Stimulated activated CD4-positive, alpha-beta T cell treated with anti-CD3 and anti-CD28 coated beads, Interleukin-15, amount 100 ng/mL, for 1 hour (primary cell): ENCODE results near the gene PLEKHB2.
"Not testable (repeated sequence)": the region's sequence is repeated elsewhere in the genome, so short reads cannot be mapped to it uniquely, and the experiment has no call there.

Source experiments
- DNase-seq, 2 donors: peaks; one replicate each; pipeline ENCODE4 v3.0.0-alpha.2; 2020; ENCODE audit warnings: low read depth in 1 of 2, low spot score in 1 of 2

Gene PLEKHB2

DNA sequence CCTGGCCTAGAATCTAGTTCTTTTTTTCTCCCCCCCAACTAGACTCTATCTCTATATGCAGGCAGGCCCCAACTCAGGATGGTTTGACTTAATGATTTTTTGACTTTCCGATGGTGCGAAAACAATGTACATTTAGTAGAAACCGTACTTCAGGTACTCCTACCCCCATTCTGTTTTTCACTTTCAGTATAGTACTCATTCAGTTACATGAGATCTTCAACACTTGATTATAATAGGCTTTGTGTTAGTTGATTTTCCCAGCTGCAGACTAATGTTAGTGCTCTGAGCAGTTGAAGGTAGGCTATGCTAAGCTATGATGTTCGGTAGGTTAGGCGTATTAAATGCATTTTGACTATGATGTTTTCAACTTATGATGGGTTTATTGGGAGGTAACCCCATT, 37.7 kb downstream of the PLEKHB2 start:
- no peak for DNase-seq

- DNase-seq = no peak
Measured at GRCh38 chr2:131143803-131144202, 38.7 kb downstream of the PLEKHB2 start.

- DNase-seq = no peak
Measured at GRCh38 chr2:131145040-131145439, 39.9 kb downstream of the PLEKHB2 start.

DNA sequence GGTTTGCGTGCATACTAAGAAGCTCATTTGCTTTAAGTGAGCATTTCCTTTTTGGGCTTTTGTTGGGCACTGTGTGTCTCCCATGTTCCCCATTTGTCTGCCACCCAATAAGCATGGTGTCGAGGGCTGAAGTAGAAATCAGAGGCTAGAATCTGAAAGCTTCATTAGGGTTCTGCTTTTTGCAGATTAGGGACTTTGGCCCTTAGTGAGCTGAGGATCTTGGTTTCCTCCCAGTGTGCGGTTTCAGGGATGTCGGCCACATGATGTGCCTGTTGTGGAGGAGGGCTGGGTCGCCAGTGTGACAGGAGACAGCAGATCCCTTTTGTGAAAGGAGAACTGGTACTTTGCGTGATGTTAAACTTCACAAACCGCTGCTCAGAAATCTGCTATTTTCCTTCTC, 41.1 kb downstream of the PLEKHB2 start:
- DNase-seq = no peak

DNA sequence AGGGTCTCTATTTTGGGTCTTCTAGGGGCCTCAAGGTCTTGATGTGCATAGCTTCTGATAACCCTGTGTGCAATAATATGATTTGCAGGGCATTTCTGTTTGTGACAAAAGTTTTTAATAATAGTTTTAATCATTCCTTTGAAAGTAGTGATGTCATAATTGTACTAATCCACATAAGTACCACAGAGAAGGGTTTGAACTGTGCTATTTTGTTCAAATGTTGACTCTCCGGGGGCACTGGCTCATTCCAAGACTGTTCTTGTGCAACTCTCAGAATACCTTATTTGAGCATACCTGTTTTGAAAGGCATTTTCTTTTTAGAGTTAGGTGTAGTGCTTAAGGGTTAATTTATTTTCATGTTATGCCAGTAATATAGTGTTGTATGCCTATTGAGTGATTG, 41.6 kb downstream of the PLEKHB2 start:
- DNase-seq = no peak

DNA sequence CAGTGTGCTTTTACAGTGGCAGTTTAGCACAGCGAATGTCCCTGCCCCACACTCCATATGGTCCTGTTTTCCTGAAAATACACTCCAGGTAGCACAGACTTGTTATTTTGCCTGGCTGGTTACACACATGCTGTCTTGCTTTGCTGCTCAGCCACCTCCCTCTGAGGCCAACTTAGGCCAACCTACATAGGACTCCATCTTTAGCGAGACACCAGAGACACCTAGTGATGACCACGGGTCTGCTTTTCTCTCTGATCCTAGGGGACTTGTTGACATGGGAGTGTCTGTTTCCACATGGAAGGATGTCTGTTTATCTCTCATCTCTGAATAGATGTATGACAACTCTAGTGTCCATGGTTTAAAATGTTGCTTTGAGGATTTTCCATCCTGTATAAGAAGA, 43.3 kb downstream of the PLEKHB2 start:
- no peak for DNase-seq

GRCh38 chr2:131150109-131150508, 45.0 kb downstream of the PLEKHB2 start:
- not testable (repeated sequence) for DNase-seq

DNA sequence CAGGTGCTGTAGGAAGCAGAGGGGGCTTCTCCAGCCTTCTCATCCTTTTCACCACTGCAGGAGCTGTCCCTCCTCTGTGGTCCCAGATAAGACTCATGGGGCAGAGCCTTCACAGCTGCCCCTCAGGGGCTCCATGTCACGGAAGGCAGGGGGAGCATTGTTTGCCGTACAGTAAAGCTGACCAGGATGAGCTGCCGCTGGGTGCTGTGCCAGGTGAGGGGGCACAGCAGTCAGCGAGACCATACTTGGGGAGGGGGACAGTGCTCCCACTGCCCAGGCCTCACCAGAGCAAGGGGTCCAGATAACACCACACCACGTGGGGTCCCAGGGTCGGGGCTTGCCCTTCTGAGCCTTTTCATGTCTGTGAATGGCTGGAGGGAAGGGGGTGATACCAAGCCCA, 46.3 kb downstream of the PLEKHB2 start:
- DNase-seq = no peak

GRCh38 chr2:131152074-131152473, 46.9 kb downstream of the PLEKHB2 start:
- DNase-seq = no peak

DNA sequence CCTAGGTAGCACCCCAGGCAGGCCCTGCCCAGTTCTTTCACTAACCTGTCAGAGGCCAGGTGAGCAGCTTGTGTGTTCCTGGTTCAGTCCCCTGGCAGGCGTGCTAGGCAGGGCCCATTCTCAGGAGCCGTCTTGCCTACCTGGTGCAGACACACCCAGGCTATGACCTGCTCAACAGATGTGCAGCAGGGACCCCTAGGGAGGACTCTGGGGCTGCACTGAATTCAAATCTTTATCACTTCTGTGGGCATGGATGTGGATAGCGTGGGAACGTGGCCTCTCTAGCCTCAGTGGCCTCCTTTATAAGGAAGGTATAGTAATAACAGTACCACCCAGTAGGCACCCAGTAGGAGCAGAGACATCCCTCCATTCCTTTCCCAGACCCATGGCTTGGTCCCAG, 48.4 kb downstream of the PLEKHB2 start:
- no peak for DNase-seq

DNA sequence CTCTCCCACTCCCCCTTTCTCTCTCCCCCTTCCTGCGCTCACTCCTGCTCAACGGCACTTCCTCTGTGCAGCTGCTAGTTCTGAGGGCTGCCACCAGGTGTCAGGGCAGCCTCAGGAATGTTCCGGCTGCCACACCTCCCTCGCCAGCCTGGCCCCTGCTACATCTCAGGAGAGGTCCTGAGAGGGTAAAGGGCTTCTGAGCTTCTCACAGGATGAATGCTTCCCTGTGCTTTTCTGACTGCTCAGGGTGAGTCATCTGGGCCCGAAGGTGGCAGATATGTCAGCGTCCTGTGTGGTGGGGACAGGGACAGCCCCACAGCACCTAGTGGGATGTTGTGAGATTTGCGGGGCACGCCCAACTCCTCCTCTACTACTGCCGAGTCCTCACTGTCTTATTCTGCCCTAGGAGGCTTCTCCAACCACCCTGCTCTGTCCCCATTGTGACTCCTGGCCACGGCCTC, 49.0 kb downstream of the PLEKHB2 start:
- peak; percentile 27 to 61 for DNase-seq

- no peak for DNase-seq
Measured at GRCh38 chr2:131154647-131155046, 49.5 kb downstream of the PLEKHB2 start.

DNA sequence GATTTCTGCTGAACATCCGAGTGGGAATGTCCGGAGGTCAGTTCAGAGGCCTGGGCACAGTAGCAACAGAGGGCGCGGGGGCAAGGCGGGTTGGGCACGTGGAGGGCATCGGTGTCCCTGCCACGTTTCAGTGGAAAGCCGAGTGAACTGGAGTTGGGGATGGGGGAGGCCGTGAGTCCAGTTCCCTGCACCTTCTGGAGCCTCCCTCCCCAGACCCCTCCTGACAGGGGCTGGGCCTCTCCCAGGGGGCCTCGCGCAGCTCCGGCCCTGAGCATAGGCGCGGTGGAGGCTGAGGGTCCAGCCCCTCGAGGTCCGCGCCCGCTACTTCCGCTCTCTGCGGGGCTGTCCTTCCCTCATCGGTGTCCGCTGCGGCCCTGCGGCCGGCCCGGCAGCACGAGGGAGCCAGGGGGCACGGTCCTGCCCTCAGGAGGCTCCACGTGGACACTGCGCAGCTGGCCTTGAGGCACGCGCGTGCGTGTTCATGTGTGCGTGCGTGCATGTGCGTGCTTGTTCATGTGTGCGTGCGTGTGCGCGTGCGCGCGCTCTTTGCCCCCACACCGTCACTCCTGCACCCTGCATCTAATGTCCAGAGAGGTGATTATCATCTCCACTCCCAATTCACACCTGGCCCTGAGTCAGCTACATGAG, 50.2 kb downstream of the PLEKHB2 start:
- no peak for DNase-seq

- no peak for DNase-seq
Measured at GRCh38 chr2:131156452-131157149, 51.5 kb downstream of the PLEKHB2 start.

GRCh38 chr2:131165562-131165961, 60.4 kb downstream of the PLEKHB2 start:
- not testable (repeated sequence) for DNase-seq

DNA sequence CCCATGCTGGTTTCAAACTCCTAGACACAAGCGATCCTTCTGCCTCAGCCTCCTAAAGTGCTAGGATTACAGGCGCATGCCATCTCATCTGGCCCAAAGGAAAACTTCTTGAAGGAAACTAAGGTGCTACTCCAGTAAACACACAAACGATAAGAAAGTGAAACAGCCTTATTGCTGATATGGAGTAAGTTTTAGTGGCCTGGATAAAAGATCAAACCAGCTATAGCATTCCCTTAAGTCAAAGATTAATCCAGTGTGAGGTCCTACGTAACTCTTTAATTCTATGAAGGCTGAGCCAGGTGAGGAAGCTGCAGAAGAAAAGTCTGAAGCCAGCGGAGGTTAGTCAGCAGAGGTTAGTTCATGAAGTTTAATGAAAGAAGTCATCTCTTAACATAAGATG, 63.4 kb downstream of the PLEKHB2 start:
- no peak for DNase-seq

DNA sequence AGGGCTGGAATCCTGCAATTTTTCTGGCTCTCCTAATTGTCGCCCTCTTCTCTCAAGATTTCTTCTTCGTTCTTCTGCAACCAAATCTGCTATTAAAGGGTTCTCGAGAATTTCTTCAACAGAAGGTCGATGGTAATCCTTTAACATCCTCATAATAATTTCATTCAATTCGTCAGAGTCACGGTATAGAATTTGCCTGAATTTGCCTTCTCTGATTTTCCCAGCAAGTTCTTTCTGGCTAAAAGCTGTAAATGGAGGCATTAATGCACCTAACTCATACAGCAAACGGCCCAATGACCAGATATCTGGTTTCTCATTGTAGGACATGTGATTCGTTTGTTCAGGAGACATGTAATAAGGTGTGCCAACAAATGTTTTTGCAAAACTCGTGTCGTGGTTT, 72.9 kb downstream of the PLEKHB2 start:
- DNase-seq = not testable (repeated sequence)

GRCh38 chr2:131178721-131179418, 73.7 kb downstream of the PLEKHB2 start:
- DNase-seq = not testable (repeated sequence)

GRCh38 chr2:131181451-131181850, 76.3 kb downstream of the PLEKHB2 start:
- not testable (repeated sequence) for DNase-seq

DNA sequence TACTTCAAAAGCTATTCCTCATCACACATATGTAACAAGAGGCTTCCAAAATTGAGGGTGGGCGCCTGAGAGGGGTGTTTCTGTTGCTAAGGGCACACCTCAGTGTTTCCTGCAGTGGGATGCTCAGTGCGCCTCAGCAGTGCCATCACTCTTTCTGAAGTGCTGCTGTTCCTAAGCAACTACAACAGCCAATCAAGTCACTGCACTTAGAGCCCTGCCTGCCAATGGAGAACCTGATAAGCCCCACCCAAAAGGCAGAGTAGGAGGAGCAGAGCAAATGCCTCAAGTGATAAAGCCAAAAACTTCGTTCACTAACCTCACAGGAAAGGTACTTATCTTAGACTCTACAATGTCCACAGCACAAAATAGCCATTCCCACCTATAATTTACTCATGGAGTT, 88.3 kb downstream of the PLEKHB2 start:
- DNase-seq = not testable (repeated sequence)

DNA sequence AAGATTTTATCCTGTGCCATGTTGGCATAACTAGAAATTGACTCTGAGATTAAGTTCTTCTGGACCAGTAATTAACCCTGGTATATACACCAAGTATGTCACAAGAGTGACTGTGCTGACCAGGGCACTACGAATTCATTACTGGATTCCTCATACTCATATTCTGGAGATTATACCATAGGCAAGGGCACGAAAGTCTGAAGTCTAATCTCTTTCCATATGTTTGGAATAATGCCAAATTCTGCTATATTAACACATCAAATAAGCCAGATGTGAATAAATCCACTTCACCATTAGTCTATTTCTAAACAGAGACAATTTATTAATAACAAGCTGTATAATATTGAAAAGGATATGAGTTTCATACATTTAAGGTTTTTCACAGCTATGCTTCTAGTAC, 91.0 kb downstream of the PLEKHB2 start:
- not testable (repeated sequence) for DNase-seq
